Astrocyte (in vitro differentiated cells and primary cell): Measurements from ENCODE around the gene RB1.
"Not testable (repeated sequence)": the region's sequence is repeated elsewhere in the genome, so short reads cannot be mapped to it uniquely, and the experiment has no call there.

Experiments
- CTCF ChIP-seq: IDR thresholded peaks from 2 replicates; pipeline ENCODE4 v1.5.1; 2011; ENCODE audit warnings: low read depth, mild to moderate bottlenecking, inconsistent platforms, low read length, moderate library complexity; ENCODE audit not compliant: insufficient read depth
- EZH2 ChIP-seq: IDR thresholded peaks from 2 replicates; pipeline ENCODE4 v1.6.1; 2012; ENCODE audit warnings: mild to moderate bottlenecking, low read length, inconsistent platforms; ENCODE audit not compliant: insufficient read depth

- not testable (repeated sequence) for TF ChIP-seq CTCF, EZH2
These were observed 147.6 kb downstream of the RB1 start for GRCh38 chr13:48451196-48451595.
